ENCODE data around the gene SEC22C.

- TF ChIP-seq CTCF (IDR thresholded peaks at IDR 0.05) (peak in 3 of 4 experiments; percentile 27 to 42 (median 37)), EP300 (IDR thresholded peaks at IDR 0.05) (no peak)
Measured at GRCh38 chr3:42613462-42613861, 31.7 kb upstream of the SEC22C start.
